Activated CD4-positive, alpha-beta memory T cell treated with anti-CD3 and anti-CD28 coated beads for 36 hours (primary cell): Measurements from ENCODE around the gene ZNF26. TPM values are rescaled to one million over a fixed set of nuclear protein-coding genes. Genes with fewer than 3 reads are reported as not detected.
A peak's percentile ranks its signal among the peaks of the same experiment; 100 is the strongest.
"Not testable (repeated sequence)": the region's sequence is repeated elsewhere in the genome, so short reads cannot be mapped to it uniquely, and the experiment has no call there.

Source experiments
- CTCF ChIA-PET: fragments of 350-600 bp; sonication (Branson Sonifier 250); formaldehyde crosslinking; loops from one replicate; lab custom pipeline; 2021; ENCODE audit warnings: antibody characterized with exemption, inconsistent platforms; lab: Charles Lee
- POLR2A ChIA-PET: fragments of 350-600 bp; sonication (Branson Sonifier 250); formaldehyde crosslinking; loops from one replicate; lab custom pipeline; 2021; ENCODE audit warnings: antibody characterized with exemption; lab: Charles Lee
- DNase-seq: peaks from one replicate; pipeline ENCODE4 v3.0.0-alpha.2; 2020
- H3K27ac Mint-ChIP-seq: one replicate; pipeline ENCODE4 v1.8.0; 2021; ENCODE audit warnings: mixed read lengths
- H3K27me3 Mint-ChIP-seq: one replicate; pipeline ENCODE4 v1.8.0; 2021; ENCODE audit warnings: mixed read lengths
- H3K36me3 Mint-ChIP-seq: one replicate; pipeline ENCODE4 v1.8.0; 2021; ENCODE audit warnings: mixed read lengths
- H3K4me1 Mint-ChIP-seq: one replicate; pipeline ENCODE4 v1.8.0; 2021; ENCODE audit warnings: low read depth, mixed read lengths
- H3K4me3 Mint-ChIP-seq: one replicate; pipeline ENCODE4 v1.8.0; 2021; ENCODE audit warnings: mild to moderate bottlenecking, mixed read lengths
- H3K9me3 Mint-ChIP-seq: one replicate; pipeline ENCODE4 v1.8.0; 2021; ENCODE audit warnings: mixed read lengths
- intact Hi-C: fragments of 100-400 bp; cut with micrococcal nuclease; formaldehyde crosslinking; loops from one replicate; pipeline ENCODE4 v1.15.1; 2023
- total RNA-seq, 2 experiments: library from RNA; stranded (reverse); gene quantifications; one replicate each; pipeline ENCODE4 v1.2.3, GENCODE V29; 2021

The ZNF26 gene, protein sequence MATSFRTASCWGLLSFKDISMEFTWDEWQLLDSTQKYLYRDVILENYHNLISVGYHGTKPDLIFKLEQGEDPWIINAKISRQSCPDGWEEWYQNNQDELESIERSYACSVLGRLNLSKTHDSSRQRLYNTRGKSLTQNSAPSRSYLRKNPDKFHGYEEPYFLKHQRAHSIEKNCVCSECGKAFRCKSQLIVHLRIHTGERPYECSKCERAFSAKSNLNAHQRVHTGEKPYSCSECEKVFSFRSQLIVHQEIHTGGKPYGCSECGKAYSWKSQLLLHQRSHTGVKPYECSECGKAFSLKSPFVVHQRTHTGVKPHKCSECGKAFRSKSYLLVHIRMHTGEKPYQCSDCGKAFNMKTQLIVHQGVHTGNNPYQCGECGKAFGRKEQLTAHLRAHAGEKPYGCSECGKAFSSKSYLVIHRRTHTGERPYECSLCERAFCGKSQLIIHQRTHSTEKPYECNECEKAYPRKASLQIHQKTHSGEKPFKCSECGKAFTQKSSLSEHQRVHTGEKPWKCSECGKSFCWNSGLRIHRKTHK
- total RNA-seq = 10 to 100 TPM; 10.2 to 10.8 TPM

DNA sequence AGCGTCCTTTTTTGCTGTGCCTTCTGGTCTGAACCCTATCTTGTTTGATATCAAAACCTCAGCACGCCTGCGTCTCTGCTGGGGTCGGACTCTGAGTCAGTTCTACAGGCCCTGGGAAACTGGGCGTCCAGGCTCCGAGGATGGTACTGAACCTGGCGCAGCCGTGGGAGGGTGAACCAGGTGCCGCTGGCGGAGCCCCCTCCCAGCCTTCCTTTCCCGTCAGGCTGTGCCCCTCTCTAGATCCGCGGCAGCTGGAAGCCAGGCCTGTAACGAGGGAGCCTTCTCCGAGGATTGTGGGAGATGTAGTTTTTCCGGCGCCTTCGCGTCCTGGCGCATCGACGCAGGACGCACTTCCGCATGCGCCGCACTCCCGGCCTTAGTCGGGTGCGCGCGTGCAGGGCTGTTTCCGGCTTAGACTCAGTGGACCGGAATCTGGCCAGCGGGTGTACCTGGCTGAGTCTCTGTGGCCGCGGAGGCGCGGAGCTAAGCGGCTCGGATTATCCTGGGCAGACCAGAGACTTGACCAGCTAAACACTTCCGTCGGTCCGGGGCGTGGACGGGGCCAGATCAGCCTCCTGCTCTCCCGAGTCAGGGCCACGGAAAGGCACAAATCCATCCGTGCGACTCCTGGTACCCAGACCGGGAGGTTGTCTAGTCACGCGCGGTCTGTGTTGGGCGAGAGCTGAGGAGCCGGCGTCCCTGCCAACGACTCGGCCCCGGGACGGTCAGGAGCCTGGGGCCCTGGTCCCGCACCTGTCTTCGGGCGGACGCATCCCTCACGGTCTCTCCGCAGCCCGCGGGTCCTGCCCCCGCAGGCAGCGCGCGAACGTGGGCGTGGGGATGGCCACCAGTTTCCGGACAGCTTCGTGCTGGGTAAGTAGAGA, at the start of gene ZNF26:
Gene ZNF26, plus strand, starts transcription at position 367 of the 884 bp plus-strand sequence. Its CDS starts 474 bp downstream, at position 841.
- Mint-ChIP-seq H3K4me3 (peak within 1 kb of the TSS; percentile 89), H3K4me1 (peaks cover 27% of the 10 kb centered on the region), H3K27me3 (no peaks in the 10 kb centered on the region), H3K36me3 (peaks cover 40% of the 10 kb centered on the region), H3K27ac (peak within 1 kb of the TSS; percentile 94), H3K9me3 (peaks cover 27% of the 10 kb centered on the region)
- POLR2A ChIA-PET = interaction anchor here (0.6 to 2.3 kb wide), 8 partner anchors 13 to 195 kb away, joined by 3 to 13 read pairs (median 4); partner anchors contain the start of genes ZNF10, ZNF268, ZNF605 and ZNF84
- intact Hi-C loops = loop anchor here (1.0 to 5.0 kb wide), 7 partner anchors 30 to 224 kb away; partner anchors contain the start of genes ANKLE2, ZNF10, ZNF140 and ZNF268
- peak; percentile 92 for DNase-seq
- CTCF ChIA-PET = interaction anchor here (0.6 to 2.2 kb wide), 5 partner anchors 30 to 195 kb away, joined by 3 to 8 read pairs (median 5); partner anchors contain the start of genes ZNF268 and ZNF605

DNA sequence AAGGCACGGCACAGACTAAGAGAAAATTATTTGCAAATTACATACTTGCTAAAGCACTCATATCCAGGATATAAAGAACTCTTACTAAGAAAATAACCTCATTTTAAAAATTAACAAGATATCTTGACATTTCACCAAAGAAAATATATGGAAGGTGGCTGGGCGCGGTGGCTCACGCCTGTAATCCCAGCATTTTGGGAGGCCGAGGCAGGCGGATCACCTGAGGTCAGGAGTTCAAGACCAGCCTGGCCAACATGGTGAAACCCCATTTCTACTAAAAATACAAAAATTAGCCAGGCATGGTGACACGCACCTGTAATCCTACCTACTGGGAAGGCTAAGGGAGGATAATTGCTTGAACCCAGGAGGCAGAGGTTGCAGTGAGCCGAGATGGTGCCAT, 49.2 kb upstream of the ZNF26 start:
- Mint-ChIP-seq H3K9me3 (peaks cover 71% of the 10 kb centered on the region), H3K36me3 (peaks cover 61% of the 10 kb centered on the region)
- H3K4me3 Mint-ChIP-seq, H3K4me1 Mint-ChIP-seq, H3K27ac Mint-ChIP-seq, H3K27me3 Mint-ChIP-seq, intact Hi-C loops, CTCF ChIA-PET, DNase-seq, POLR2A ChIA-PET: not testable (repeated sequence)

DNA sequence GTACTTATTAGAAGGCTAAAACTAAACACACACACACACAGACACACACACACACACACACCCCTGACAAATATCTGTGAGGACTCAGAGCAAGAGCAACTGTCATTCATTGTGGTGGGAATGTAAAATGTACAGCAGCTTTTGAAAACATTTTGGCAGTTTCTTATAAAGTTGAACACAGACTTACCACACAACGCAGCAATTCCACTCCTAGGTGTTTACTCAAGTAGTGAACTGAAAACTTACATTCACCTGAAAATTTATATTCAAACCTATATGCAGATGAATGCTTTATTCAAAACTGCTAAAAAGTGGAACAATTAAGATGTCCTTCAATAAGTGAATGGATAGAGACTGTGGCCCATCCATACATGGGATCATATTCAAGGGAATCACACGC, 48.7 kb upstream of the ZNF26 start:
- no peak overlapping the region for H3K4me3 Mint-ChIP-seq
- POLR2A ChIA-PET = no interaction called here
- CTCF ChIA-PET = no interaction called here
- no peak overlapping the region for H3K27ac Mint-ChIP-seq
- no peaks in the 10 kb centered on the region for H3K4me1 Mint-ChIP-seq
- peaks cover 70% of the 10 kb centered on the region for H3K9me3 Mint-ChIP-seq
- DNase-seq = no peak
- intact Hi-C loops = no loop called here
- H3K27me3 Mint-ChIP-seq = no peaks in the 10 kb centered on the region
- H3K36me3 Mint-ChIP-seq = peaks cover 61% of the 10 kb centered on the region

DNA sequence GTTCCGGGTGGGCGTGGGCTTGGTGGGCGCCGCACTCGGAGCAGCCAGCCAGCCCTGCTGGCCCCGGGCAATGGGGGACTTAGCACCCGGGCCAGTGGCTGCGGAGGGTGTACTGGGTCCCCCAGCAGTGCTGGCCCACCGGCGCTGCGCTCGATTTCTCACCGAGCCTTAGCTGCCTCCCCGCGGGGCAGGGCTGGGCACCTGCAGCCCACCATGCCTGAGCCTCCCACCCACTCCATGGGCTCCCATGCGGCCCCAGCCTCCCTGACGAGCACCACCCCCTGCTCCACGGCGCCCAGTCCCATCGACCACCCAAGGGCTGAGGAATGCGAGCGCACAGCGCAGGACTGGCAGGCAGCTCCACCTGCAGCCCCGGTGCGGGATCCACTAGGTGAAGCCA, 47.4 kb upstream of the ZNF26 start:
- H3K27me3 Mint-ChIP-seq, POLR2A ChIA-PET, DNase-seq, H3K4me3 Mint-ChIP-seq, intact Hi-C loops, H3K27ac Mint-ChIP-seq, H3K4me1 Mint-ChIP-seq, CTCF ChIA-PET: not testable (repeated sequence)
- Mint-ChIP-seq H3K9me3 (peaks cover 63% of the 10 kb centered on the region), H3K36me3 (peaks cover 65% of the 10 kb centered on the region)

DNA sequence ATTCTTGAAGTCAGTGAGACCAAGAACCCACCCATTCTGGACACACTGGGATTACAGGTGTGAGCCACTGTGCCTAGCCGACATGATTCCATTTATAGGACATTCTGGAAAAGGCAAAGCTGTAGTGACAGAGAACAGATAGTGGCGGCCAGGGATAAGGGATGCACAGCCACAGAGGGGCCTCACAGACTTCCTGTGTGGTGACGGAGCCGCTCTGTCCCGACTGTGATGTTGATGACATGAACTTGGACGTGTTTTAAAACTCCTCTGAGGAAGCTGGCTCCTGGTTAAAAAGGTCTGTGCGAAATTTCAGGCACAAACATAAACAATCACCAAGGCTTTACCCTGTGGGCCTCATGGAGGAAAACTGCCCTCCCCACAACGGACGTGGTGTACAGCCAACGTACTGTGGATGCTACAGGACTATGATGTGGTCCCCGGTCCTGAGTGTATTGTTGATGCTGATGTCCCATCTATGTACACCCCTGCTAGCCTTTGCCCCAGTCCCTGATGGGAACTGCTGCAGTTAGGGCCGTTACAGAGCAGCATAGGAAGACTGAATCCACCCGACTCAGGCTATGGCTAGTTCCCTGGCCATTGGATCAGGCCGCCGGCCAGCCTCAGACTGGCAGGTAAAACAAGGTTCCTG, 46.0 kb upstream of the ZNF26 start:
- peaks cover 63% of the 10 kb centered on the region for H3K9me3 Mint-ChIP-seq
- ChIA-PET CTCF (no interaction called here), POLR2A (no interaction called here)
- no peak overlapping the region for H3K4me3 Mint-ChIP-seq
- H3K36me3 Mint-ChIP-seq = peaks cover 70% of the 10 kb centered on the region
- DNase-seq = no peak
- H3K27me3 Mint-ChIP-seq = no peaks in the 10 kb centered on the region
- no peaks in the 10 kb centered on the region for H3K4me1 Mint-ChIP-seq
- no peak overlapping the region for H3K27ac Mint-ChIP-seq
- intact Hi-C loops = no loop called here

DNA sequence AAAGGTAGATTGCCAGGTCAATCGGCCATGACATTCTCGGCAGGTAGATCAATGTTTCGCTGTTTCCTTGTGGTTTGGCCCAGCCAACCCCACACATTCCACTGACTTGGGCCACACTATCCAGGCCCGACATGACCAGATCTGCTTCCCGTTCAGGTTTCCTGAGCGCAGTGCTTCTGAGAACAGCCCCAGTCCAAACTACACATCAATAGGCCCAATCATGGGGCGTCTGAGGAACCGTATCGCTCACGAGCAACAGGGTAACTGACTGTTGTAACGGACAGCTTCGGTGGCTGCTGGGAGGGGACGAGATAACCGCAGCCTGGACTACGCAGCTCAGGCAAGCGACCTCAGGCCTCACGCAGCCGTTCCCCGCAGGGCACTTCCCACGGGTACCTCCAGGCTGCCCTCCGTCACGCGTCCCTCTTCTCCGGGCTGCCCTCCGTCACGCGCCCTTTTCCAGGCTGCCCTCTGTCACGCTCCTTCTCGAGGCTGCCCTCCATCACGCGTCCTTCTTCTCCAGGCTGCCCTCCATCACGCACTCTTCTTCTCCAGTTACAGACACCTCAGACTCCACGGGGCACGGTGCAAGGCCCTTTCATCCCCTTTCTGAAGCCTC, 44.7 kb upstream of the ZNF26 start:
- DNase-seq = no peak
- intact Hi-C loops = no loop called here
- Mint-ChIP-seq H3K36me3 (peaks cover 74% of the 10 kb centered on the region), H3K27me3 (no peaks in the 10 kb centered on the region), H3K27ac (no peak overlapping the region), H3K9me3 (peaks cover 64% of the 10 kb centered on the region), H3K4me1 (no peaks in the 10 kb centered on the region), H3K4me3 (no peak overlapping the region)
- CTCF ChIA-PET = no interaction called here
- POLR2A ChIA-PET = no interaction called here

DNA sequence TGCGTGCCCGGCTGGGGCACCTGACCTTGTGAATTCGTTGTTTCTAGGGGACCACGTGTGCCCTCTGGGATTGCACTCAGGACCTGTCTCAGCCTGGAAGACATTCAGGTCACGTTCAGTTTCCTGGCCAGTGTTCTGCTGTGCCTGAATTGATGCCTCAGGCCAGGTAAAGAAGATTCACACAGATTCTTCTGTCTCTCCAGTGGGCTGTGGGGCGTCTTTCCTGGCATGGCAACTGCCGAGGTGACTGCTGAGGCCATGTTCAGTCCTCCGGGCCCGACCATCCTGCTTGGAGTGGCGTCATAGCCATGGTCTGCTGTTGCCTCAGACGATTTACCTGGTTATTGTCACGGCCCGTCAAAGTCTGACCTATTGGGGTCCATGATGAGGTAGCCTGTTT, 43.6 kb upstream of the ZNF26 start:
- H3K4me3 Mint-ChIP-seq = no peak overlapping the region
- no peak for DNase-seq
- no peaks in the 10 kb centered on the region for H3K4me1 Mint-ChIP-seq
- CTCF ChIA-PET = no interaction called here
- H3K36me3 Mint-ChIP-seq = peaks cover 76% of the 10 kb centered on the region
- H3K27me3 Mint-ChIP-seq = no peaks in the 10 kb centered on the region
- peaks cover 54% of the 10 kb centered on the region for H3K9me3 Mint-ChIP-seq
- H3K27ac Mint-ChIP-seq = no peak overlapping the region
- POLR2A ChIA-PET = no interaction called here
- intact Hi-C loops = no loop called here

DNA sequence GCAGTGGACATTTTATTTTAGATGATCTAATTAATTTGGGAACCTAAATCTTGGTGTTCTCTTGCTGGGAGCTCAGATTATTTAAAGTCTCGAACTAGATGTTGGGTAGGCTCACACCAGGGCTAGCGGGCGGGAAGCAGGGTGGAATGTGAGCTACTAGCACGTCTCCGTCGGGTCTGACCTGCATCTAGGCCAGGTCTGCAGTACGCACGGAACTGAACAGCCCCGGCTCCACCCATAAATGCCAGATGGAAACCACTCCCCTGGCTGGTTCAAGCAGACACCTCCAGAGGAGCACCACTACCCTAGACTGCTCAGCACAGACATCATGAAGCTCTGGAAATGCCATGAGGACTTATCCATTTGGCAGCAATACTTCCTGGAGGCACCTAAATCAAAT, 40.4 kb upstream of the ZNF26 start:
- Mint-ChIP-seq H3K4me1 (no peaks in the 10 kb centered on the region), H3K27ac (no peak overlapping the region), H3K9me3 (peaks cover 60% of the 10 kb centered on the region), H3K36me3 (peaks cover 85% of the 10 kb centered on the region), H3K4me3 (no peak overlapping the region), H3K27me3 (no peaks in the 10 kb centered on the region)
- ChIA-PET CTCF (no interaction called here), POLR2A (no interaction called here)
- intact Hi-C loops = no loop called here
- DNase-seq = no peak

DNA sequence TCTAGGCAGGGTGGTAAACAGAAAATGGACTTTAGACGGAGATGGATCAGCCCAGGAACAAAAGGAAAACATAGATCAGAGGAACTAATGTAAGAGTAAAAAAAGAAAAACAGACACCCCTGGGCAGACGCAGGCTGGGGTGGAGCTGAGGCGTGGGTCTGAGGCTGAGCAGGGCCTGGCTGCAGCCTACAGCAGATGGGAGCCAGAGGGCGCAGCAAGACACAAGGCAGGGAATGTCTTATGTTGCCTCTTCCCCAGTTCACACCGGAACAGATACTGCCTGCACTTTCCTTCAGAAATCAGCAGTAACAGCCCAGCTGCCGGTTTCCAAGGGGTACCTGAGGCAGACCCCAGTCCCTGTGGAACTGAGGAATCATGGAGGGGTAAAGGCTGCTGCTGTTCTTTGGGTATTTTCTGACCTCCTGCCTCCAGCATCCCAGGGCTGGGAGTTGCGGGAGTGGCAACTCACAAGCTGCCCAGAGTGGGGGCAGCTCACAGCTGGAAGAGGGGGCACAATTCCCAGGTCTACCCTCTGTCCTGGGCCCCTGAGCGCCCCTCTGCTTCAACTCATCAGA, 39.8 kb upstream of the ZNF26 start:
- CTCF ChIA-PET = no interaction called here
- POLR2A ChIA-PET = no interaction called here

DNA sequence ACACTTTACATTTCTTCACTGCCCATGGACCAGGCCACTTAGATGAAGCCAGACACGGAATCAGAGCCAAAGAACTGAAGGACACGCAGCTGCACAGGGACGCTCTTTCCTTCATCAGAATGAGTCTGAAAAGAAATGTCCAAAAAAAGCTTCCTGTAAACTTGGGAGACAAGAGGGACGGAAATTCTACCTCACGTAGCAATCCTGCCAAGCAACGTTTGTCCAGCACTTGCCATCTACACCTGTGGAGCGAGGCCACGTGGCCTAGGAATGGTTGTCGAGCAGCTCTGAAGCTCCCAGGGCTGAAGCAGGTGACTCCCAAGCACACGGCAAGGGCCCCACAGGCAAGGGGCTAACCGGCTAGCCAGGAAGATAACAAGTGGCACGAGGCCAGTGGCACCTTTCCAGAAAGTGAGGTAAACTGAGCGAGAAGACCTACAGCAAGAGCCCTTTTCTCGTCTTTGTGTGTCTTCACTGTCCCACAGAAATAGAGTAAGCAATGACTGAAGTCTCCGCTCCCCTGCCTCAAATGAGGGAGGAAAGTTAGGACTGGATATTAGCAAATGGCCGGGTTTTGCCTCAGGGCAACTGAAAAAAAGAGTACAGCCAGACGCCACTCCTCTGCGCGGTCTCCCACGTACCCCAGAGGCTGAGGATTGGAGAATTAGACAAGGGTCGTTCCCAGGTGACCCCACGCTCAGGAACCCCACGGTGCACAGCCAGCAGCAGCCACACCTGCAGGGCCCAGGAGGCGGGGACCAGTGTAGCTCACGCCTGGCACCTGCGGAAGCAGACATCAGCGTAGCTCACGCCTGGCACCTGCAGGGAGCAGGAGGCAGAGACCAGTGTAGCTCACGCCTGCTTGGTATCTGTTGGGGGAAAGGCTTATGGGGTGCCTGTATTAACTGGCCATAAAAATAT, 37.8 kb upstream of the ZNF26 start:
- ChIA-PET POLR2A (no interaction called here), CTCF (no interaction called here)
- peaks cover 52% of the 10 kb centered on the region for H3K9me3 Mint-ChIP-seq
- H3K27me3 Mint-ChIP-seq = no peaks in the 10 kb centered on the region
- DNase-seq = no peak
- H3K36me3 Mint-ChIP-seq = peaks cover 68% of the 10 kb centered on the region
- no peak overlapping the region for H3K27ac Mint-ChIP-seq
- intact Hi-C loops = no loop called here
- H3K4me3 Mint-ChIP-seq = no peak overlapping the region
- H3K4me1 Mint-ChIP-seq = peaks cover 4% of the 10 kb centered on the region

More for the DNA sequence above, 39.8 kb upstream of the ZNF26 start:
- H3K27ac Mint-ChIP-seq = no peak overlapping the region
- no peaks in the 10 kb centered on the region for H3K27me3 Mint-ChIP-seq
- peaks cover 55% of the 10 kb centered on the region for H3K9me3 Mint-ChIP-seq
- H3K4me1 Mint-ChIP-seq = no peaks in the 10 kb centered on the region
- no peak overlapping the region for H3K4me3 Mint-ChIP-seq
- H3K36me3 Mint-ChIP-seq = peaks cover 80% of the 10 kb centered on the region
- DNase-seq = no peak
- intact Hi-C loops = no loop called here
